HG02852 (cell line): ENCODE data around the gene SCMH1.

Experiments
- ATAC-seq: cut with Tn5 transposase; IDR thresholded peaks from one replicate; pipeline ENCODE4 v1.9.1; 2021; ENCODE audit warnings: mild to moderate bottlenecking, moderate library complexity; ENCODE audit not compliant: unreplicated experiment

SCMH1 gene

GRCh38 chr1:41101950-41102607 is 140.0 kb downstream of the SCMH1 start:
- ATAC-seq: no peak

DNA sequence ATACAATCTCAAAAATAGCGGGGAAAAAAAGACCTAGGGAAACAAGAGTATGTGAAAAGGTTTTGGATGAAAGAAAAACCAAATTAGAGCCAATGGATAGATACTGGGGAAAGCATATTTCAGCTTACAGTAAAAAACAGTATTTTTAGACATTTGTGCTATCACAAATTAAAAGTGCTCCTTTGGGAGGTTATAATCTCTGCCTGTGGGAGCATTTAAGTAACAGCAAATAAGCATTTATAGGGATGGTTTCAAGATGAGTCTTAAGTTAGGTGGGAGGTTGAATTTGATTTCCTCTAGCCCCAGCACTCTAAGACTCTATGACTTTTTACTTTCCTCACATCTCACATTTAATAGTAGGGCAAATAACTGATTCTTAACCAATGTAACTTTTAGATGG is 141.0 kb downstream of the SCMH1 start:
- ATAC-seq: no peak

GRCh38 chr1:41100170-41100569 is 141.9 kb downstream of the SCMH1 start:
- no peak for ATAC-seq

- ATAC-seq: no peak
Observed at GRCh38 chr1:41098730-41099460, 143.2 kb downstream of the SCMH1 start.

GRCh38 chr1:41097105-41097504 is 145.0 kb downstream of the SCMH1 start:
- ATAC-seq: no peak

- ATAC-seq: no peak
Observed at GRCh38 chr1:41093826-41094225, 148.3 kb downstream of the SCMH1 start.

GRCh38 chr1:41086921-41087320 is 155.2 kb downstream of the SCMH1 start:
- no peak for ATAC-seq

DNA sequence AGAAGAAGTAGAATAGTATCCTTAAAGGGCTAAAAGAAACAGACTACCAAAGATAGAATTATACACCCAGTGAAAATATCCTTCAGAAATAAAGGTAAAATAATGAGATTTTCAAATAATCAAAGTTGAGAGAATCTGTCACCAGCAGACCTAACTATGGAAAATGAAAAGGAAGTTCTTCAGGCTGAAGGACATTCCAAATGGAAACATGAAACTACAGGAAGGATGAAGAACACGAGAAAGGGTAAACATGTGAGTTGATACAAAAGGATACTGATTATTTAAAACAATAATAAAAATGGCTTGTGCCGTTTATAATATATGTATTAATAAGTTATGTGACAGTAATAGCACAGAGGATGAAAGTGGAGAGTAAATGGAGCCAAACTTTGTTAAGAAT is 163.5 kb downstream of the SCMH1 start:
- no peak for ATAC-seq

- no peak for ATAC-seq
Observed at GRCh38 chr1:41078193-41078592, 163.9 kb downstream of the SCMH1 start.

GRCh38 chr1:41073971-41074370 is 168.1 kb downstream of the SCMH1 start:
- ATAC-seq: no peak

DNA sequence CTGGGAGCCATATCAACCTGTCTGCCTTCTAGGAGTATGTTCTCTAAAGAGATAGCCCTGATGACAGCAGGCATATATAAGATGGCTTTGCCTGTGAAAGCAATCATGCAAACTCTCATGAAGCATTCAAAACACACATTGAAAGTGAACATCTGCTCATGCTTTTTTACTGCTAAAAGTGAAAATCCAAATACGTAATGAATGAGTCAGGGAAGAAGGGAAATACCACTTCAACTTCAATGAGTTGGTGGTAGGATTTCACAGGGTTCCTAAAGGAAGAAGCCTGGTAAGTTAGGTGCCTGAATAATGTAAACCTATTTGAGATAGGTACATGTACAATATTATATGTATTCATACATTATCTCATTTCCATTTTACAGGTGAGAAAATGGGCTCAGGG is 170.1 kb downstream of the SCMH1 start:
- no peak for ATAC-seq

DNA sequence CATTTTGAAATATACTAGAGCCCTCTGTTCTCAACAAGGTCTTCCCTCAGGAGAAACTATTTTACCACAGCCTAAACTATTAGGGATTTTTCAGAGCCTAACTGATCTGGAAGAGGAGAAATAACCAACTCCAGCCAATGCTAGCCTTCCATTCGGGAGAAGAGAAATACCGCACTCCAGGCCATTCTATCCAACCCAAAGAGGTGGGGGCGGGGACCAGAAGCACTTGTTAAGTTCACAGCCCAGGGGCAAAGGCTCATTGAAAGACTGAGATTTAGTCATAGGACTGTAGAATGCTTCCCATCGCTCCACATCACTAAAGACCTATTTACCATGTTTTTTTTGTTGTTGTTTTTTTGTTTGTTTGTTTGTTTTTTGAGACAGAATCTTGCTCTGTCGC is 185.2 kb downstream of the SCMH1 start:
- no peak for ATAC-seq

DNA sequence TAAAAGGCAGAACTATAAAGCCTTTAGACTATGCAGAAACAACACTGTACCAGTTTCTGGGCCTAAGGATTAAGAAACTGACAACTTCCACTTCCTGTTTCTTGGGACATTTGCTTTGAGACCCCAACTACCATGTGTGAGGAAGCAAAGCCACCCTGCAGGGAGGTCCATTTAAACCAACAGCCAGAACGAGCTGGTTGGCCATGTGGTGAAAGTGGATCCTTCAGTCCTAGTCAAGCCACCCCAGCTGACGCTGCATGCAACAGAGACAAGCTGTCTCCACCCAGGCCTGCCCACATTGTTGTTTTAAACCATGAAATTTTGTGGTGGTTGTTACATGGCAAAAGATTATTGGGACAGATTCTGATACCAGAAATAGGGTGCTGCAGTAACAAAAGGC is 188.8 kb downstream of the SCMH1 start:
- no peak for ATAC-seq

DNA sequence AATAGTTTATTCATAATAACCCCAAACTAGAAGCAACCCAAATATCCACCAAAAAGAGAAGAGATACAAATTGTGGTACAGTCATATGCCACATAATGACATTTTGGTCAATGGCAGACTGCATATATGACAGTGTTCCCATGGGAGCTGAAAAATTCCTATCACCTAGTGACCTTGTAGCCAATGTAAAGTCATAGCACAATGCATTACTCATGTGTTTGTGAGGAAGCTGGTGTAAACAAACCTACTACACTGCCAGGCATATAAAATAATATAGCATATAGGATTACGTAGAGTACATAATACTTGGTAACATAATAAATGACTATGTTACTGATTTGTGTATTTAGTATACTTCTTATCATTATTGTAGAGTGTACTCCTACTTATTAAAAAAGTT is 191.1 kb downstream of the SCMH1 start:
- no peak for ATAC-seq

DNA sequence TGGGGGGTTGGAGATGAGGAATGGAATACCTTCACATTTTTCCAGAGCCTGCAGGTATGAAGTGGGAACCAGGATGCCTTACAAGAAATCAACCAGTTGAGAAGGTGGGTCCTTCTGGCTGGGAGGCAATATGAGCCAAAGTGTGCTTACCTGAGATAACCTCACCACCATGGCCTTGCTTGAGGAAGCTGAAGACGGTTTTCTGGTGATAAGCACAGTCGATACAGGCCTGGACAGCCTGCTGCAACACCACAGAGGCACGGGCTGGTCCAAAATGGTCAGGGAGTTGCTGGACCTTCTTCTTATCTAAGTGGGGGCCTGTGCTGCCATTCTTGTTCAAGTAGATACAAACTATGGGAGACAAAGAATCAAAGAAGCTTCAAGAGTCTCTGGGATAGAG is 193.6 kb downstream of the SCMH1 start:
- ATAC-seq: no peak

DNA sequence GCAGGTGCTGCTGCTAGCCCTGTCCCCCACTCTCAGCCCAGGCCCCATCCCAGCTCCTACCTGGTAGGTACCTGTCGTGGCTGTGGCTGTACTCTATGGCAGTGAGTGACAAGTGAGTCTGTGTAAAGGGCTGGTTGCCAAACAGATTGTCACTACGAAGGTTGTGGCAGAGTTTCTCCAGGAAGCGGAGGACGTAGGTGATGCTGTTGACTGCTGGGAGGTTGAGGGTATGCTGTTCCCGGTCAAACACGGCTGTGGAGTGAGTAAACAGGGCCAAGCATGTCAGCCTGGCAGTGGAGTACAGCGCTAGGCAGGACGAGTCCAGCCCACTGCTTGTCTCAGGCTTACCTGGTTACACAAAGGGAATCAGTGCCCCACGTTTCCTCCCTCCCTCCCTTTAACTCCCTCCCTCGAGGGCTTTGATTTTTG is 195.7 kb downstream of the SCMH1 start:
- ATAC-seq: no peak

DNA sequence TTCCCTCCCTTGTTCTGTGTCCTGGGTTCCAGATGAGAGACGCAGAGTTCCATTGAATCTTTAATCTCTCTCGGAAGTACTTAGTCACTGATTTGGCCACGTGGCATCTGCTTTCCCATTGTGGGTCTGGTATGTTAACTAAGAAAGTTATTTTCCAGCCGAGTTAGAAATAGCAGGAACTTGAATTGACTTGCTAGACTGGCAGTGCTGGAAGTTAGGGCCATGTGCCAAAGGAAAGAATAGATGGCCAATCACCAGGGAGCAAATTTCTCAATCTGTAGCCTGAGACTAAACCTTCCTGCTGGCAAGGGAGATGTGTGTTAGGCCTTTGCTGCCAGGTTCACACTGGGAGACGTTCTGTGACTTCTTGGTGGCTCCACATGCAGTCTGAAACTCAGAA is 196.4 kb downstream of the SCMH1 start:
- ATAC-seq: no peak

- ATAC-seq: no peak
Observed at GRCh38 chr1:41044187-41044586, 197.9 kb downstream of the SCMH1 start.

GRCh38 chr1:41041614-41042270 is 200.4 kb downstream of the SCMH1 start:
- no peak for ATAC-seq

- no peak for ATAC-seq
Observed at GRCh38 chr1:41038110-41038509, 204.0 kb downstream of the SCMH1 start.

- no peak for ATAC-seq
Observed at GRCh38 chr1:41037116-41037903, 204.8 kb downstream of the SCMH1 start.
